NCI-H128 (cell line): Measurements from ENCODE around the gene IQSEC1.
"Not testable (repeated sequence)": the region's sequence is repeated elsewhere in the genome, so short reads cannot be mapped to it uniquely, and the experiment has no call there.

ENCODE experiments used
- DNase-seq: peaks from one replicate; lab custom pipeline; 2025; ENCODE audit not compliant: unreplicated experiment; lab: John Stamatoyannopoulos, UW

Gene IQSEC1

GRCh38 chr3:12897381-12898289 is 175.6 kb downstream of the IQSEC1 start:
- no peak for DNase-seq

- no peak for DNase-seq
Measured at GRCh38 chr3:12896063-12896985, 176.9 kb downstream of the IQSEC1 start.

GRCh38 chr3:12895391-12896062 is 177.7 kb downstream of the IQSEC1 start:
- DNase-seq: no peak

GRCh38 chr3:12894629-12895028 is 178.6 kb downstream of the IQSEC1 start:
- no peak for DNase-seq

GRCh38 chr3:12893852-12894251 is 179.4 kb downstream of the IQSEC1 start:
- no peak for DNase-seq

GRCh38 chr3:12893247-12893646 is 180.0 kb downstream of the IQSEC1 start:
- DNase-seq: no peak

GRCh38 chr3:12892840-12893189 is 180.4 kb downstream of the IQSEC1 start:
- no peak for DNase-seq

- peak; percentile 52 for DNase-seq
Measured at GRCh38 chr3:12891985-12892839, 181.0 kb downstream of the IQSEC1 start.

- no peak for DNase-seq
Measured at GRCh38 chr3:12891391-12891984, 181.7 kb downstream of the IQSEC1 start.

- DNase-seq: no peak
Measured at GRCh38 chr3:12890610-12891390, 182.4 kb downstream of the IQSEC1 start.

GRCh38 chr3:12886736-12887135 is 186.5 kb downstream of the IQSEC1 start:
- DNase-seq: no peak

GRCh38 chr3:12886106-12886679 is 187.0 kb downstream of the IQSEC1 start:
- no peak for DNase-seq

GRCh38 chr3:12885583-12885930 is 187.7 kb downstream of the IQSEC1 start:
- DNase-seq: no peak

GRCh38 chr3:12884790-12885582 is 188.2 kb downstream of the IQSEC1 start:
- no peak for DNase-seq

GRCh38 chr3:12884186-12884680 is 189.0 kb downstream of the IQSEC1 start:
- no peak for DNase-seq

GRCh38 chr3:12882336-12883310 is 190.6 kb downstream of the IQSEC1 start:
- no peak for DNase-seq

GRCh38 chr3:12881858-12882257 is 191.4 kb downstream of the IQSEC1 start:
- DNase-seq: not testable (repeated sequence)
